ENCODE measurements around the gene CDC42BPA.

GRCh38 chr1:227304665-227305064 lies 13.6 kb downstream of the CDC42BPA start:
- TF ChIP-seq CTCF (IDR thresholded peaks at IDR 0.05) (no peak), POLR2A (IDR thresholded peaks at IDR 0.05) (no peak)
